ENCODE measurements around the gene ZNF778. TPM values are rescaled to one million over a fixed set of nuclear protein-coding genes. Genes with fewer than 3 reads are reported as not detected.

ZNF778 gene
- total and polyA plus RNA-seq, 2 of the 13 experiments (the other 11 are each of a cell fraction or from before 2014, with no cell fraction given) = 3.8 to 7.2 TPM

- TF ChIP-seq MAX (IDR thresholded peaks at IDR 0.05) (peak; percentile 86), ZMYM4 (CRISPR knock-in tag; IDR thresholded peaks at IDR 0.05) (no peak), ATF3 (CRISPR knock-in tag; IDR thresholded peaks at IDR 0.05) (no peak), ZNF569 (CRISPR knock-in tag; IDR thresholded peaks at IDR 0.05; ENCODE audit: borderline replicate concordance) (no peak), MLXIP (CRISPR knock-in tag; IDR thresholded peaks at IDR 0.05; ENCODE audit: borderline replicate concordance) (no peak), E2F2 (CRISPR knock-in tag; IDR thresholded peaks at IDR 0.05; ENCODE audit: borderline replicate concordance) (no peak), CSRNP1 (CRISPR knock-in tag; IDR thresholded peaks at IDR 0.05) (0 out of 2 replicates have a peak, but pooled peaks have one; percentile 40), KMT2A (CRISPR knock-in tag; IDR thresholded peaks at IDR 0.05) (0 out of 2 replicates have a peak, but pooled peaks have one; percentile 10), NFYC (CRISPR knock-in tag; IDR thresholded peaks at IDR 0.05) (peak; percentile 69), ZNF75D (CRISPR knock-in tag; IDR thresholded peaks at IDR 0.05; ENCODE audit: borderline replicate concordance) (no peak), ZNF678 (CRISPR knock-in tag; IDR thresholded peaks at IDR 0.05) (no peak), GABPA (IDR thresholded peaks at IDR 0.05; ENCODE audit: low read depth, low read length) (peak; percentile 14; the same call in 1 of the 2 replicates), GABPA (CRISPR knock-in tag; IDR thresholded peaks at IDR 0.05; ENCODE audit: low read depth) (no peak), ZFX (CRISPR knock-in tag; IDR thresholded peaks at IDR 0.05; ENCODE audit: low read depth) (peak; percentile 39; the same call in 1 of the 2 replicates), ZNF512B (CRISPR knock-in tag; IDR thresholded peaks at IDR 0.05; ENCODE audit: borderline replicate concordance) (no peak), ZFP82 (CRISPR knock-in tag; IDR thresholded peaks at IDR 0.05; ENCODE audit: borderline replicate concordance) (no peak), TBX2 (CRISPR knock-in tag; IDR thresholded peaks at IDR 0.05; ENCODE audit: borderline replicate concordance) (peak; percentile 24; the same call in 1 of the 2 replicates), CREB1 (IDR thresholded peaks at IDR 0.05) (peak; percentile 59), CREB1 (CRISPR knock-in tag; IDR thresholded peaks at IDR 0.05) (no peak)
Observed at GRCh38 chr16:89171216-89172170, 46.0 kb upstream of the ZNF778 start, which contains the start of gene CDH15 (continued).

Measured in HepG2 (cell line).